KG1 (cell line): ENCODE results near the gene KHSRP.
"Not testable (repeated sequence)": the region's sequence is repeated elsewhere in the genome, so short reads cannot be mapped to it uniquely, and the experiment has no call there.

Experiments
- DNase-seq: peaks from one replicate; lab custom pipeline; 2025; lab: John Stamatoyannopoulos, UW

The KHSRP gene

DNA sequence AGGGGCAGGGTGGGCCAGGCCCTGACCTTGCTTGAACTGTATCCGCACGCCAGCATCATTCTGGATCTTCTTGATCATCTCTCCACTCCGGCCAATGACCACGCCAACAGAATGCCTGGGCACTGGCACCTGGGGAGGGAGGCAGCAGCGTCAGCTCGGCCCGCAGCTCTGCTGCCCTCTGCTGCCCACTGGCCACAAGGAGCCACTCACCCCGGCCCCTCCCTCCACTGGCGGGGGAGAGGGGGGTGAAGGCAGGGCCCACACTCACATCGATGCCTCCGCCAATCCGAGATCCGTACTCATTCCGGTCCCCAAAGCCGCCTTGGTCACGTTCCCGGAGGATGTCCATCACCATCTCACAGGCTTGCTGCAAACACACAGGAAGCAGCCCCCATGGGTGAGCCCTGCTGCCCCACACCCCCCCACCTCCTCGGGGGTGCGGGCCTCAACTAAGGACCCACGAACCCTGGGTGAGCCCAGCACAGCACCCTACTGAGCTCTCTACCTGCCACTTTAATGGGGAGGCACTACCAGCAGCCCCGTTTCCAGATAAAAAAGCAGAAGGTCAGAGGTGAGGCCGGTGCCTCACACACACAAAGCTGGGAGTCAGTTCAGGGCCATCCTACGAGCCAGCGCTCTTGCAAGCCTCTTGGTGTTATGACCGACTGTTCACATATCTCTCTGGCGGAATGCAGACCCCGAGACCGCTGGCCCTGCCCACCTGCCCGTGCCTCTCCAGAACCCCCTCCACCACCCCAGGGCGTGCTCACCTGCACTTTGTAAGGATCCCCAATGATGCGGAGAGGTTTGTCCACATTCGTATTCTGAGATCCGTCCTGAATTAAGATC is 6.7 kb downstream of the KHSRP start:
- no peak for DNase-seq

DNA sequence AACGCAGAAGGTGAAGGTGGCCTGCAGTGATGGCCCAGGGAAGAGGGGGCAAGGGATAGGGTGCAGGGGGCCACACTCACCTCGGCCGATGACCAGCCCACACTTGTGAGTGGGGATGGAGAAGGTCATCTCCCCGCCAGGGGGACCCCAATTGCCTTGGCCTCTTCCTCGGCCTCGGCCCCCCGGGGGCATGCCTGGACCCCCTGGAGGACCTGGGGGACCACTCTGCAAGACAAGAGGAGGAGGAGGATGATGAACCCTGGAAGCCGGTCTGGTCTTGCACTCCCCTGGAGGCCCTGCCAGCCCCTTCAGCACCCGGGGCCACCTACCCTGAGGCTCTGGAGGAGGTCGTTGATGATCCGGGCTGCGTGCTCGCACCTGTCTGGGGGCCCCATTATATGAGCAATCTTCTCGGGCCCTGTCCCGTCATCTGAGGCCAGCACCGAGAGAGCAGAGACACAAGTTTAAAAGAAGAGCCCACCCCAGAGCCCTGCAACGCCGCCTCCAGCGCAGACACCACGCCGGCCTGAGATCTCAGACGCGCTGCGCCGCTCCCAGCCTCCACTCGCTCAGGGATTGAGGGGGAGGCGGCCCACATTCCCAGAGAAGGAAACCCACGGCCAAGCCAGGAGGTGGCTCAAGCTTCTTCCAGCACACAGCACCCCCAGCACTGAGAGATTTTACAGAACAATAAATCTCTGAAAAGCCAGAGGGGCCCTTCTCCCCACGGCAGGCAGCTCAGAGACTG is 7.8 kb downstream of the KHSRP start:
- no peak for DNase-seq

DNA sequence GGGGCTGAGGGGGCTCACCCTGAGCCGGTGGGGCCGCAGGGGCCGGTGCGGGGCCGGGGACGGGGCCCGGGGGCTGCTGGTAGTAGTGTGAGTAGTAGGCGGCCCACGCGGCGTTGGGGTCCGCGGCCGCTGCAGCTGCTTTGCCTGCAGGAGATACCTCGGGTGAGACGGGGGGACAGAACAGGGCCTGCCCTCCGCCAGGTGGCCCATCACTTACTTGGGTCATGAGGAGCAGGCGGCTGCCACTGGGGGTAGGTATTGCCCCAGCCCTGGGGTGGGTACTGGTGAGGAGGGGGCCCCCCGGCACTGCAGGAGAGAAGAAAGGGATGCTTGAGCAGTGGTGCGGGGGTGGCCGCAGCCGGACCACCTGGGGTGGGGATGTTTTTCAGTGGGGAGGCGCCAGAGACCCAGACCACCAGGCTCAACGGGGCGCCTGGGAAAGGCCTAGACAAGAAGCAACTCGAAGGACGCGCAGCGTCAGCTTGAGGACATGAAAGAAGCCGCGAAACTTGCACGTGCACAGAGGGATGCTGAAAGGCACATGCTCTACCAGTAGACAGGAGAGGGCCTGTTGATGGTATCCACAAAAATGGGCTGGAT is 8.9 kb downstream of the KHSRP start:
- no peak for DNase-seq

DNA sequence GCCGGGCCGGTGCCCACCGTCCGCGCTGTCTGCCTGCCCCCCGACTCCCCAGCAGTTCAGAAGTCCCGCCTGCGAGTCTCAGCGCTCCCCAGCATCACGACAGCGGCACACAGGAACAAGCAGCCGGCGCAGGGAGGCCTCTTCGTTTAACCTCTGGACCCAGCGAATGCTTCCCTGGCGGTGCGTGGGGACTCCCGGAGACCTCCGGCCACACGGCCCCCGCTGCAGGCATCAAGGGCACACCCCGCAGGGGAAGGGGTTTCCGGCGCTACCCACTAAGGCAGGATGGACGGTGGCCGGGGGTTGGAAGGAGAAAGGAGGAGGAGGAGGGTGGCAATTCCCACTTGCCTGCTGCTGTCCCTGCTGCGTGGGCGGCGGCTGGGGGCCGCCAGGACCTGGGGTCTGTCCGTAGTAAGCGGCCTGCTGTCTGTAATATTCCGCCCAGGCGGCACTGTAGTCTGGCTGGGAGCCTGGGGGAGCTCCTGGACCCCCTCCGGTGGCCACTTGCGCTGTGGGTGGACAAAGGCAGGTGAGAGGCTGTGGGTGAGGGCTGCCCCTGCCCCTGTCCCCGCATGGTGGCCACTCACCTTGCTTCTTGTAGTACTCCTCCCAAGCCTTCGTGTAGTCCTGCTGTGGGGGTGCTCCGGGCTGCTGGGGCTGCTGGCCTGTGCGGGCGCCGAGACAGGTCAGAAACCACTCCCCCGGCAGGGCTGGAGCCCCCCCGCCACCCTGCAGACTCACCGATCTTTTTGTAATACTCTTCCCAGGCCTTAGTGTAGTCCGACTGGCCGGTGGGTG is 9.6 kb downstream of the KHSRP start:
- no peak for DNase-seq

DNA sequence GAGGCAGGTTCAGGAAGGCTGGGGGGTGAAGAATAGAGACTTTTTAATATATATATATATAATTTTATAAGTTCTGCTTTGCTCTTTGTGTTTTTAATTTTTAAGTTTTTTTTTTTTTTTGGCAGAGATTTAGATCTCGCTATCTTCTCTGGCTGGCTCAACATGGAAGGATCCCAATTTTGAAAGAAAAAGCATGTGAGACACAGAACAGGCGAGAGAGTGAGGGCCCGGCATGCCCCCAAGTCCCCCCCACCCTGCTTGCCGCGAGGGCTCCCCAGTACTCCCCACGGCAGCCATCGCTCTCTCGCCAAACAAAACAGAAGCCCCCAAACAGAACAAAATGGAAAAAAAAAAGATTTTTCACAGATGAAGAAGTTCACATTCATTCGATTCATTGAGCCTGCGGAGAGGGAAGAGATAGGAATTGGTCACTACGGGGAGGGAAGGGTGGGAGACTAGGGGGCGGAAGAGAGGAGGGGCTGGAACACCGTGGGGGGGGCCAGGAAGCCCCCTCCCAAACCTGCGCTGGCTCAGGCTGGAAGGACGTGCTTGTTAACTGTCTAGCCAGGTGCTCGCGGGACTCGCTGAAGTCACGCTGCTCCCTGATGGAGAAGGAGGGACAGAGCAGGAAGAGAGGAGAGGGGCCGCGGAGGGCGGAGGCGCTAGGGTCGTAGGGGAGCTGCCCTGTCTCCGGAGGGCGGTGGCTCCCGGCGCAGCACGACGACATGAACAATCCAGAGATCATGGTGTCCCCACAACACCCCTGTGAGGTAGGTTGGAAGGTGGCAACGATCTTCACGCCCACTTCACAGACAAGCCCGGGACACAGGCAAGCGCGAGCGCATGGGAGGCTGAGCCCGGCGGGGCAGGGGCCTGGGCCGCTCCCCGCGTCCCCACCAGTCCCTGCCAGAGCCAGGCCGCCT is 10.6 kb downstream of the KHSRP start:
- no peak for DNase-seq

DNA sequence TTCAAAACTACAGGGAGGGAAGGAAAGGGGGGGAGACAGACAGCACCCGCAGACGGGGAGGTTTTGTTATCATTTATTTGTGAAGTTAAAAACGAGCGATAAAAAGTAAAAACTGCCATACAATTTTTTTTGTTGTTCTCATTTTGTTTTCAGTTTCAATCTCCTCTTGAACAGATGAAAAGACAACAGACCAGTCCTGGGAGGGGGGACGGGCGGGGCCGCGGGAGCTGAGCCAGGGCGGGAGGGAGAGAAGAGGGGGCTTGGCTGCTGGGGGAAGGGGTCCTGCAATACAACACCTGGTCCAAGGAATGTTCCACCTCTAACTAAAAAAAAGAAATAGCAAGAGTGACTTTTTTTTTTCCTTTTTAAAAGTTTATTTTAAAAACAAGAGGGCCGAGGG is 11.3 kb downstream of the KHSRP start:
- DNase-seq = no peak

DNA sequence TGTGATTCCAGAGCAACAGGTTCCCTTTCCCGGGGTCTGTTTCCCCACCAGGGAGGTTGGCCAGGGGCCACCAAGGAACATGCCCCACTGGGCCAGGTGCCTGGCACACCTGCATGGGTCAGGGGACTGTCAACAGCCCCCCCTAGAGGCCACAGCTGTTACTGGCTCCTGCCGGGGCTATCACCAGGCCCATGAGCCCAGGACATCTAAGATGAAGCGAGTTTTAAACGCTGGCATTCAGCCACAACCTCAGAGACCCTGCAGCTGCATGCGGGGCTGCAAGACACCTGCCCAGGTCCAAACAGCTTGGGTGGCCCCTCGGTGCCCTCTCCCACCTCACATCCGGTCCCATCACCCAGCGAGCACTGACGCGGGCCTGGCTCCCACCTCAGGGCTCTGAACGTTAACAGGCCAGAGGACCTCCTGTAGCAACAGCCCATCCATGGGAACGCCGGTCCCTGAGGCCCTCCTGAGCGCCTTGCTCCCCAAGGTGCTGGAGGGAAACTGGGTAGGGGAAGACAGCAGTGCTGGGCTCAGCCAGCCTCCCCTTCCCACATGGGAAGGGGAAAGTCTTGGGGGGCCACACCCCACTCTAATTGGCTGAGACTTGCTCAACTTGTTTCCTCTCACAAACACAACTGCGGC is 12.0 kb downstream of the KHSRP start:
- no peak for DNase-seq

DNA sequence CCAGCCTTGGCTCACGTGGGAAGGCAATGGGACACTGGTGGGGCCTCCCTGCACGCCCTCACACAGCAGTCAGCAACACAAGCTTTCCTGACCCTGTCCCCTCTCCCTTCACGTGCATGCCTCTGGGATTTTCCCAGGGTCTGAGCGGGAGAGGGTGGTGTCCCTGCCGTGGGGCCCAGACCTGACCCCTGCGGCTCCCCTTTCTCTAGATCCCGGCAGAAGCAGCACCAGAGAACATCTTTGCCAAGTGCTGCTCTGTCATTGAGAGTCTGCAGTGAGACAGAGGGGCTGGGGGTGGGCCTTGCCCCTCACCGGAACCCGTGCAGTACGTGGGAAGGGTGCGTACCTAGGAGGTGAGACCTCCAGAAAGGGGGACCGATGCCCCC is 12.6 kb downstream of the KHSRP start:
- no peak for DNase-seq

DNA sequence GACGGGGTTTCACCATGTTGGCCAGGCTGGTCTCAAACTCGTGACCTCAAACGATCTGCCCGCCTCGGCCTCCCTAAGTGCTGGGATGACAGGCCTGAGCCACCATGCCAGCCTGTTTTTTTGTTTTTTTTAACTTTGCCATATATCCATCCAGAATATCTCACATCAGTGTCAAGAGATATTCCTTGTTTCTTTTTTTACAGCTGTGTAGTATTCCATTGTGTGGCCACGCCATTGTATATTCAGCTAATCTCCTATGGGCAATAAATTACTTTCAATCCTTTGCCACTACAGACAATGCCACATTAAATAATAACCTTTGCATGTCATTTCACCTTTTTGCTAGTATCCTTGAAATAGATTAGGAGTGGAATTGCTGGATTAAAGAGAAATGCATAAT is 15.3 kb downstream of the KHSRP start:
- no peak for DNase-seq

DNA sequence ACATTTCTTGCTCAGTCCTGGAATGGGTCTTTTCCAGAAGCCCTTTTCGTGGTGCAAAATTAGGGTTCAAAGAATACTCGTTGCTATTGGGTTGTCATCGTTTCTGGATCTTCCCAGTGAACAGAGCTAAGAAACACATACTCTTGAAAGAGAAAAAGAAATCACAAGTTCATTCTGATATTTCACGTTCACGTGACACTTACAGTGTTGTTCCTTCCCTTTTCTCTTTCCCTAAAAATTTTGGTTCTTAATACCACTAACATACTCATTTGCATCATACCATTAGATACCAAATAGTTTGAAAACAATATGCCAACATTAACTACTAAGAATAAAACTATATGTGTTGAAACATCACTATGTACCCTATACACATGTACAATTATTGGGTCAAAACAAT is 18.2 kb downstream of the KHSRP start:
- no peak for DNase-seq

DNA sequence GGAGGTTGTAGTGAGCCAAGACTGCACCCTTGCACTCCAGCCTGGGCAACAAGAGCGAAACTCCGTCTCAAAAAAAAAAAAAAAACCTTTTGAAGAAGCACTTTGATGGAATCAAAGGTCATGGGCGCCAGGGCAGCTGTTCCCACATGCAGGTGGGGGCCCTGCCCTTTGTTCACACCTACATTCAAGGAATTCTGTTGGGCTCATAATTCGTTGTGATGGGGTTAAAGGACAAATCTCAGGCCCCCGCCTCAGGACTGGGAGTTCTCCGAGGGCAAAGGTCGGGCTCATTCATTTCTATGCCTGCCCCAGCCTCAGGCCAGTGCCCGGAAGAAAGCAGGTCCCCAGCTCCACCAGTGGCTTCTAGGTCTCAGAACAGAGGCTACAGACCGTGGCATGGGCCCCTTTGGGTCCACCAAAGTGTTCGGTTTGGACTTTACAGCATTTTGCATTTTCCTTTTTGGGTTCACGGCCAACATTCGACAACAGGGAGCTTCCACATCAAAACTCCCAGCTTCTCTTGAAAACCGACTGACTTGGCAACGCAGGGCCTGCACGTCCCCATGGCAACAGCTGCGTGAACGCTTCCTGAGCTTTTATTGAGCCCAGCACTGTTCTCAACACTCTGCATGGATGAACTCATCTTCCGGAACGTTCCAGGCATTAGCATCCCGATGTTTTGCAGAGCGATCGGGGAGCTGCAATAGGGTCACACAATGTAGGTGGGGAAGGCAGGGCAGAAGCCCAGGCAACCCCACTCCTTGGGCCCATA is 21.6 kb downstream of the KHSRP start:
- DNase-seq = no peak

DNA sequence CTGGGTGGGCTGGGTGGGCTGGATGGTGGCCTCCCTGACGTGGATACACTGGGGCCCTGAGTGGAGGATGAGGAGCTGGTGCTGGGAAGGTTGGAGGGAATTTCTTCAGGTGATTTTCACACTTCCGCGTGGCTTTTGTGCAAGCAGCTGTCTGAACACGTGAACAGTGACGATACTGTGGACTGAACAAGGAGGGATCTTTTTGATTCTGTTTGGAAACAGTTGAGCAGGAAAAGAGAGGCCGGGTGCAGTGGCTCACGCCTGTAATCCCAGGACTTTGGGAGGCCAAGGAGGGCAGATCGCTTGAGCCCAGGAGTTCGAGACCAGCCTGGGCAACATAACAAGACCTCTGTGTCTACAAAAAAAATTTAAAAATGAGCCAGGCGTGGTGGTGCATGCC is 22.6 kb downstream of the KHSRP start:
- DNase-seq = no peak

DNA sequence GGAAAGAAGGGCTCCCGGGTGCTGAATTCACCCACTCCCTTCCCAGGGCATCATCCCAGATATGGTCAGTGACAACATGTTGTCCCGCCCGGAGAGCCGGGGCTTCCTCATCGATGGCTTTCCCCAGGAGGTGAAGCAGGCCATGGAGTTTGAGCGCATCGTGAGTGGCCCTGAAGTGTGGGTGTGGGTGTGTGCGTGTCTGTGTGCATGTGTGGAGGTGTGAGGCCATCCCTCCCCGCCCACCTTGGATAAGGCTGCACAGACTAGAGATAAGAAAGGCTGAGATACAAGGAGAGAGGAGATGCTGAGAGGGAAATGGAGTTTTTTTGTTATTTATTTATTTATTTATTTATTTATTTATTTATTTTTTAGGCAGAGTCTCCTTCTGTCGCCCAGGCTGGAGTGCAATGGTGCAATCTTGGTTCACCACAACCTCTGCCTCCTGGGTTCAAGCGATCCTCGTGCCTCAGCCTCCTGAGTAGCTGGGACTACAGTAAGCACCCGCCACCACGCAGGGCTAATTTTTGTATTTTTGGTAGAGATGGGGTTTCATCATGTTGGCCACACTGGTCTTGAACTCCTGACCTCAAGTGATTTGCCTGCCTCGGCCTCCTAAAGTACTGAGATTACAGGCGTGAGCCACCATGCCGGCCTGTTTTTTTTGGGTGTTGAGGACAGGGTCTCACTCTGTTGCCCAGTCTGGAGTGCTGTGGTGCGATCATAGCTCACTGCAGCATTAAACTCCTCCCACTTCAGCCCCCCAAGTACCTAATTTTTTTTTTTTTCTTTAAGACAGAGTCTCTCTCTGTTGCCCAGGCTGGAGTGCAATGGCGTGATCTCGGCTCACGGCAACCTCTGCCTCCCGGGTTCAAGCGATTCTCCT is 24.3 kb downstream of the KHSRP start:
- DNase-seq = not testable (repeated sequence)

DNA sequence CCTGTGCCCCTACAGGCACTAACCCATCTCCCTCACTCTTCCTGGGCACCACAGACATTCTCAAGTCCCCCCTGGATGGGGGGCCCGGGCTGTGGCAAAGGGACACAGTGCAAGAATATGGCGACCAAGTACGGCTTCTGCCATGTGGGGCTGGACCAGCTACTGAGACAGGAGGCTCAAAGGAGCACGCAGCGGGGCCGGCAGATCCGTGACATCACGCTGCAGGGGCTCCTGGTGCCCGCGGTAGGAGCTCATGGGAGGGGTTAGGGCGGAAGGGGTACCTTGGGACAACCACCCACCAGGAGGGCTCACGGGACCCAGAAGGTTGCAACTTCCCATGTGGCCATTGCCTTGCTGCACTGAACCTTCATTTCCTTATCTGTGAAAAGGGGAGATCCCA is 28.3 kb downstream of the KHSRP start:
- DNase-seq = no peak

DNA sequence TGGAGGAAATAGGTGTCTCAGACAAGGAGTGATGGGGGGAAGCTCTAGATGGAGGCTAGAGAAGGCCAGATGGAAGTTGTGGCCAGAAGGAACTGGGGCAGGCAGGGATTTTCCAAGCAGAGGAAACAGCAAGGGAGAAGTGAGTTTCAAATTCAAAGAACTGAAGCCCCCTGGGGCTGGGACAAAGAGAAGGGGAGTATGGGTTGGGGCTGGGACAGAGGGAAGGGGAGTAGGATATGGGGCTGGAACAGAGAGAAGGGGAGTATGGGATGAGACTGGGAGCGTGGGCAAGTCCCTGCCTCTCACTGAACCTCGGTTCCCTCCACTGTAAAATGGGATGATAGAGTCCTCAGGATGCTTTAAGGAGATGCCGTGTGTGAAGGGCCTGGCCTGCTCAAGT is 29.8 kb downstream of the KHSRP start:
- DNase-seq = no peak

DNA sequence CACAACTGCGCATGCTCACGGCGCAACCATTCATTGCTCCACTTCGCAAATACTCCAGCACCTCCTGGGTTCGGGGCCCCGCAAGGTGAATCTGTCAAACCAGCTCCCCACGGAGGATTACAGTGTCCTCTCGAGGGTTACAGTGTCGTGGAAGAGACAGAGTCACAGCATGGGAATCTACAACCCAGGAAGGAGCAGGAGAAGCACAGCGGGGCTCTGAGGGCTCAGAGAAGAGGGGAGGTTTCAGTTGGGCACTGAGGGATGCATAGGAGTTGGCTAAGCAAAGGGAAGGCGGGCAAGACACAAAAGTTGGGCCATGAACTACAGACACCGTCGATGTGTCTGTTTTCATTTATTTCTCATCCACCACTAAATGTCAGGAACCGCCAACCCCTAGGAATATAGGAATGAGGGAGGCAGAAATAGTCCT is 30.6 kb downstream of the KHSRP start:
- DNase-seq = no peak

DNA sequence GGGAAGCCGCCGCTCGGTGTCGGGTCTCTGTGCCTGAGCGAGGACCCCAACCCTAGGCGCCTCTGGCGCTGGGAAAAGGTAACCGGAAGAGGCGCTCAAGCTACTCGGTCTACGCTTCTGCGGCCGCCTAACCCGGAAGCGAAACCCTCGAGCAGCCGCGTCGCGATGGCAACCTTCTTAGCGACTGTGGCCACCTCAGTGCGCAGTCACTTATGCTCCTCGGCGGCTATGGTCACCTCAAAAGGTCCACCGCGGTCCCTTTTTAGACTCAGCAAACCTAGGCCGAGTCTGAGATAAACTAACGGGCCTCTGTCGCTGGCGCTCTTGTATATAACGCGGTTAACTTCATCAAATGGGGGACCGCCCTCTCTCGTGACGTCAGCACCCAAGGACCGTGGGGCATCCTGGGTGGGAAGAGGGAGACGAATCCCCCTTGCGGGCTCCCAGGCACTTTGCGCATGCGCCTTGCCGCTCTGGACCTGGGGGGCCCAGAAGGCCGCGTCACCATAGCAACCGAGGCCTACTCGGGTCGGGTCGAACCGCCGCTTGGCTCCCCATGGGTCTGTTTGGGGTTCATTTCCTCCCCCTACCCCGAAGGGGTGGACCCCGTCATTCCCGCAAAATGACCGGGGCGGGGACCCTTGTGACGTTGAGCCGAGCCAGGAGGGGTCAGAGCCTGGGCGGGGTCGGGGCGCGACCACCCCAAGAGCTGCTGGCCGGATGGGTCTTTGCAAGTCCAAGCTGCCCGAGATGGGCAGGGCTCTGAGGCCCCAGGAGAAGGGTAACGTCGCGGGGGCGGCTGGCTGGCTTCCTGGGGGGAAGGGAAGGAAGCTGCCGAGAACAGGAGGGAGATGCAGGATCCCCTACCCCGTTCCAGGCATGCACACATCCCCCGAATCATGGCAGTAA is 31.3 kb downstream of the KHSRP start, which contains the start of gene GTF2F1:
TSS of gene GTF2F1 (minus strand) at position 91 of the 909 bp plus-strand sequence. CDS start 169 bp downstream, outside the sequence.
- peak; percentile 98 for DNase-seq
